ENCODE data around the gene ACAD11. TPM values are rescaled to one million over a fixed set of nuclear protein-coding genes. Genes with fewer than 3 reads are reported as not detected.
A peak's percentile ranks its signal among the peaks of the same experiment; 100 is the strongest.

The ACAD11 gene
- total RNA-seq (ENCODE audit: low replicate concordance), result 10.4 and 14.7 TPM in 2 replicates
- long read RNA-seq, full-length matches to known transcripts, result 26 of 49 reads
- long read RNA-seq, partial matches to known transcripts, result 1 of 49 reads
- long read RNA-seq, other reads (novel, unspliced or antisense), result 22 of 49 reads

- Mint-ChIP-seq H3K27ac (peak within 1 kb of the TSS; percentile 94), H3K4me3 (peak within 1 kb of the TSS; percentile 97), H3K9me3 (no peaks in the 10 kb centered on the region), H3K4me1 (ENCODE audit: unreplicated experiment) (peaks cover 11% of the 10 kb centered on the region), H3K27me3 (no peaks in the 10 kb centered on the region), H3K36me3 (peaks cover 5% of the 10 kb centered on the region)
- TF ChIP-seq CTCF (conservative IDR thresholded peaks at IDR 0.05), result peak; percentile 78
- peak; percentile 72 for DNase-seq (ENCODE audit: extremely low spot score, unreplicated experiment)
These were observed at the start of gene ACAD11 for GRCh38 chr3:132659365-132660051. TSS of gene ACAD11 (minus strand) at chr3:132659809. CDS start at chr3:132659751, 58 bp downstream.

- no peak for TF ChIP-seq CTCF (conservative IDR thresholded peaks at IDR 0.05)
- Mint-ChIP-seq H3K27me3 (no peaks in the 10 kb centered on the region), H3K9me3 (no peaks in the 10 kb centered on the region), H3K36me3 (peaks cover 34% of the 10 kb centered on the region), H3K27ac (no peak overlapping the region), H3K4me1 (ENCODE audit: unreplicated experiment) (no peaks in the 10 kb centered on the region), H3K4me3 (no peak overlapping the region)
- DNase-seq (ENCODE audit: extremely low spot score, unreplicated experiment), result no peak
These were observed 44.1 kb upstream of the ACAD11 start for GRCh38 chr3:132703733-132704132.

GRCh38 chr3:132695422-132695821 lies 35.8 kb upstream of the ACAD11 start:
- Mint-ChIP-seq H3K27ac (no peak overlapping the region), H3K27me3 (no peaks in the 10 kb centered on the region), H3K36me3 (peaks cover 16% of the 10 kb centered on the region), H3K9me3 (no peaks in the 10 kb centered on the region), H3K4me1 (ENCODE audit: unreplicated experiment) (no peaks in the 10 kb centered on the region), H3K4me3 (no peak overlapping the region)
- no peak for DNase-seq (ENCODE audit: extremely low spot score, unreplicated experiment)
- TF ChIP-seq CTCF (conservative IDR thresholded peaks at IDR 0.05), result no peak

- Mint-ChIP-seq H3K36me3 (peaks cover 16% of the 10 kb centered on the region), H3K27ac (no peak overlapping the region), H3K27me3 (no peaks in the 10 kb centered on the region), H3K4me1 (ENCODE audit: unreplicated experiment) (no peaks in the 10 kb centered on the region), H3K4me3 (no peak overlapping the region), H3K9me3 (no peaks in the 10 kb centered on the region)
- no peak for DNase-seq (ENCODE audit: extremely low spot score, unreplicated experiment)
- TF ChIP-seq CTCF (conservative IDR thresholded peaks at IDR 0.05), result no peak
These were observed 35.4 kb upstream of the ACAD11 start for GRCh38 chr3:132694991-132695390.

GRCh38 chr3:132690040-132690439 lies 30.4 kb upstream of the ACAD11 start:
- H3K4me3 Mint-ChIP-seq, result no peak overlapping the region
- peaks cover 18% of the 10 kb centered on the region for H3K36me3 Mint-ChIP-seq
- no peak overlapping the region for H3K27ac Mint-ChIP-seq

More at GRCh38 chr3:132690040-132690439, 30.4 kb upstream of the ACAD11 start:
- no peak for DNase-seq (ENCODE audit: extremely low spot score, unreplicated experiment)
- no peaks in the 10 kb centered on the region for H3K9me3 Mint-ChIP-seq
- TF ChIP-seq CTCF (conservative IDR thresholded peaks at IDR 0.05), result no peak
- H3K27me3 Mint-ChIP-seq, result no peaks in the 10 kb centered on the region
- no peaks in the 10 kb centered on the region for H3K4me1 Mint-ChIP-seq (ENCODE audit: unreplicated experiment)

Data from type B pancreatic cell (in vitro differentiated cells).